SH-SY5Y (cell line): Measurements from ENCODE around the gene SQOR.

ENCODE experiments used
- GATA2 ChIP-seq: IDR thresholded peaks from 2 replicates; pipeline ENCODE4 v1.6.1; 2011; ENCODE audit warnings: mild to moderate bottlenecking, low read depth, low read length
- GATA3 ChIP-seq: IDR thresholded peaks from 2 replicates; pipeline ENCODE4 v1.6.1; 2011; ENCODE audit warnings: low read depth, mild to moderate bottlenecking, low read length, moderate library complexity

DNA sequence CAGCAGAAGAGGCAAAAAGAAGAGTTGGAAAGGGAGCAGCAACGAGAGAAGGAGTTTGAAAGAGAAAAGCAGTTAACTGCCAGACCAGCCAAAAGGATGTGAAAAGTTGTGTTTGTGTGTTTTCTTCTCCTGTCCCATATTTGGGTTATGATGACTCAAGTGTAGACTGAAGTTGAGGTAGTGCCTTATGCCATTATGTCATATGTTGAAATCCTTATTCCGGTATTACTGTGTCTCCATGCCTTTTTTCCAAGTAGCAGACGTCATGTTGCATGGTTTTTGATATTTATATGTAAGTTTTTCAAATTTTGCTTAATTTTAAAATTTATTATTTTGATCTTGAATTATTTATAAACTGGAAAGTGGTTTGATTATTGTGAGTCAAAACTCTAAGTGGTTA is 28.4 kb upstream of the SQOR start:
- no peak for TF ChIP-seq GATA2
- no peak for TF ChIP-seq GATA3
